GM12892 (cell line): ENCODE results near the gene GALNT2.

Source experiments
- POLR2A ChIP-seq: IDR thresholded peaks from 2 replicates; pipeline ENCODE4 v1.6.1; 2011; ENCODE audit warnings: low read depth, low read length, control low read depth
- POLR2AphosphoS5 ChIP-seq: IDR thresholded peaks from 2 replicates; pipeline ENCODE4 v1.6.1; 2011; ENCODE audit warnings: low read depth, low read length, control low read depth
- TAF1 ChIP-seq: IDR thresholded peaks from 2 replicates; pipeline ENCODE4 v1.6.1; 2011; ENCODE audit warnings: low read depth, mild to moderate bottlenecking, control low read depth, low read length, borderline replicate concordance

GRCh38 chr1:230138561-230139239, 71.7 kb downstream of the GALNT2 start:
- TF ChIP-seq POLR2A (no peak), POLR2AphosphoS5 (no peak), TAF1 (no peak)
